D721Med (cell line): Measurements from ENCODE around the gene VAV1.

Source experiments
- DNase-seq: peaks from one replicate; pipeline ENCODE4 v3.0.0; 2011; ENCODE audit warnings: low spot score; ENCODE audit not compliant: insufficient read length
- FAIRE-seq: peaks from 2 replicates; lab custom pipeline; 2011; peaks lifted over from hg19 to GRCh38; lab: Jason Lieb, UNC
- TF ChIP-seq, protein P1 (sequence below): IDR thresholded peaks from 2 replicates; pipeline ENCODE4 v1.5.1; 2012; ENCODE audit warnings: mild to moderate bottlenecking, control low read depth; ENCODE audit not compliant: insufficient read depth; ENCODE audit errors: missing control alignments

Gene VAV1

DNA sequence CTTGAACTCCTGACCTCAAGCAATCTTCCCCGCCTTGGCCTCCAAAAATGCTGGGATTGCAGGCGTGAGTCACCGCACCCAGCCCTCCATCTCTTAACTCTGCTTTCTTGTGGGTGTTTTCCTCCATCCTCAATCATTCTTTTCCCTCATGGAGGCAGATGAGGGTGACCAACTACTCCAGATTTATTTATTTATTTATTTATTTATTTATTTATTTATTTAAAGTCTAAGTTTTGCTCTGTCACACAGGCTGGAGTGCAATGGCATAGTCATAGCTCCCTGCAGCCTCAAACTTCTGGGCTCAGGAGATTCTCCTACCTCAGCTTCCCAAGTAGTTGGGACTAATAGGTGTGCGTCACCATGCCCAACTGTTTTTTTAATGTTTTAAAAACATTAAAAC lies 14.9 kb downstream of the VAV1 start:
- FAIRE-seq (no peak), DNase-seq (no peak)
- TF ChIP-seq, protein P1, sequence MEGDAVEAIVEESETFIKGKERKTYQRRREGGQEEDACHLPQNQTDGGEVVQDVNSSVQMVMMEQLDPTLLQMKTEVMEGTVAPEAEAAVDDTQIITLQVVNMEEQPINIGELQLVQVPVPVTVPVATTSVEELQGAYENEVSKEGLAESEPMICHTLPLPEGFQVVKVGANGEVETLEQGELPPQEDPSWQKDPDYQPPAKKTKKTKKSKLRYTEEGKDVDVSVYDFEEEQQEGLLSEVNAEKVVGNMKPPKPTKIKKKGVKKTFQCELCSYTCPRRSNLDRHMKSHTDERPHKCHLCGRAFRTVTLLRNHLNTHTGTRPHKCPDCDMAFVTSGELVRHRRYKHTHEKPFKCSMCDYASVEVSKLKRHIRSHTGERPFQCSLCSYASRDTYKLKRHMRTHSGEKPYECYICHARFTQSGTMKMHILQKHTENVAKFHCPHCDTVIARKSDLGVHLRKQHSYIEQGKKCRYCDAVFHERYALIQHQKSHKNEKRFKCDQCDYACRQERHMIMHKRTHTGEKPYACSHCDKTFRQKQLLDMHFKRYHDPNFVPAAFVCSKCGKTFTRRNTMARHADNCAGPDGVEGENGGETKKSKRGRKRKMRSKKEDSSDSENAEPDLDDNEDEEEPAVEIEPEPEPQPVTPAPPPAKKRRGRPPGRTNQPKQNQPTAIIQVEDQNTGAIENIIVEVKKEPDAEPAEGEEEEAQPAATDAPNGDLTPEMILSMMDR: no peak

DNA sequence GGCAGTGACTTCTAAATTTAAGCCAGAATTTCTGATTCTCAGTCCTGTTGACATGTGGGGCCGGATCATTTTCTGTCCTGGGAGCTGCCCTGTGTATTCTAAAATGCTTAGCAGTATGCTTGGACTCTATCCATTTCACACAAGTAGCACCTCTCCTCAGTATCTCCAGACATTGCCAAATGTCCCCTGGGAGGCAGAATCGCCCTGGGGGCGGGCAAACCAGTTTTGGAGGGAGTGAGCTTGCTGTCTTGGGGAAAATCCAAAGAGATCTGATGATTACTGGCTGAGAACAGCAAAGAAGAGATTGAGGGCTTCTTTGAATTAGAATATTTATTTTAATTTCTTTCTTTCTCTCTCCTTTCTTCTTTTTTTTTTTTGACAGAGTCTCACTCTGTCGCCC lies 16.4 kb downstream of the VAV1 start:
- FAIRE-seq (no peak), DNase-seq (no peak)
- TF ChIP-seq, protein P1: no peak

DNA sequence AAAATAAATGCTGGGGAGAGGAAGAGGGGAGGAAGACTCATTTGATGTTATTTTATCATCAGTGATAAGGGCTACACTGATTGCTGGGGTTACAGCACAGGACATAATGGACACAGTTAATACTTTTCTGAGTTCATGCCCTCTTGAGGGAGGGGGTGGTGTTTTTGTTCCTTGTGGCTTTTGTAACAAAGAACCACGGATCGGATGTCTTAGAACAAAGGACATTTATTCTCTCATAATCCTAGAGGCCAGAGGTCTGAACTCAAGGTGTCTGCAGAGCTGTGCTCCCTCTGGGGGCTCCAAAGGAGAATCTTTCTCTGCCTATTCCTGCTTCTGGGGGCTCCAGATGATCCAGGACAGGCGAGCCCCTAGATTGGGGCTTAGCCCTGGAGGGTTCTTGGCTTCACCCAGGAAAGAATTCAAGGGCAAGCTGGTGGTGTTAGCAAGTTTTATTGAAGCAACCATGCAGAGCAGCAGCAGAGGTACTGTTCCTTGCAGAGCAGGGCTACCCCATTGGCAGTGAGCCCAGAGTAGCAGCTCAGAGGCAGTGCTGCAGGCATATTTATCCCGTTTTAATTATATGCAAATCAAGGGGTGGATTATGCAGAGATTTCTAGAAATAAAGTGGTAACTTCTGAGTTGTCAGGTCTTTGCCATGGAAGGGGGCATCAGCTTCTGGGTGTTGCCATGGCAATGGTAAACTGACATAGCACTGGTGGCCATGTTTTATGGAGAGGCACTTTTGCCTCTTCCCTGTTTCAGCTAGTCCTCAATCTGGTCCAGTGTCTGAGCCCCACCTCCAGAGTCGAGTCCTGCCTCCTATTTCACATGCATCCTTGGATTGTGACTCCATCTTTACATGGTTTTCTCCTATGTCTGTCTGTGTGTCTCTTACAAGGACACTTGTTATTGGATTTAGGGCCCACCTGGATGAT lies 18.0 kb downstream of the VAV1 start:
- DNase-seq: no peak
- no peak for FAIRE-seq
- TF ChIP-seq, protein P1: no peak

DNA sequence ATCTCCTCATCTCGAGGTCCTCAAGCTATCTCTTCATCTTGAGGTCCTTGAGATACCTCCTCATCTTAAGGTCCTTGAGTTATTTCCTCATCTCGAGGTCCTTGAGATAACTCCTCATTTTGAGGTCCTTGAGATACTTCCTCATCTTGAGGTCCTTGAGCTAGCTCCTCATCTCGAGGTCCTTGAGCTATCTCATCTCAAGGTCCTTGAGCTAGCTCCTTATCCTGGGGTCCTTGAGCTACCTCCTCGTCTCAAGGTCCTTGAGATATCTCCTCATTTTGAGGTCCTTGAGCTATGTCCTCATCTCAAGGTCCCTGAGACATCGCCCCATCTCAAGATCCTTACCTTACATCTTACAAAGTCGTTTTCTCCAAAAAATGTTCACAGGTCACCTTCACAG lies 18.7 kb downstream of the VAV1 start:
- DNase-seq: no peak
- TF ChIP-seq, protein P1: no peak
- FAIRE-seq: no peak

DNA sequence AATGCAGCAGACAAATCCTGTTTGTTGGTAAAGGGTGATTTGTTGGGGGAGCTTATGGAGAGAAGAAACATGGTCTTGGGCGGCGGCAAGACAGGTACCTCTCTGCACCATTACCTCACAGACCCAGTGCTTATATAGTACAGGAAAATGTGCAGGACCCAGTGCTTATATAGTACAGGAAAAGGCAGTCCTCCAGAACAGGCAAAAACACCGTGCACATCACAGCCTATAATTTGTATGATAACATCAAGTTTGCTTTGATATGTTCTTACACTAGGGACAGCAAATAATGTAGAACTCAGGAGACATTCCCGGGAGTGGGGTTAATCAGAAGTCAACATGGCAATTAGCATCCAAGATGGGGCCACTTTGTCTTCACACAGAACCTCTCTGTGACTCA lies 20.9 kb downstream of the VAV1 start:
- FAIRE-seq (no peak), DNase-seq (no peak)
- TF ChIP-seq, protein P1: no peak

DNA sequence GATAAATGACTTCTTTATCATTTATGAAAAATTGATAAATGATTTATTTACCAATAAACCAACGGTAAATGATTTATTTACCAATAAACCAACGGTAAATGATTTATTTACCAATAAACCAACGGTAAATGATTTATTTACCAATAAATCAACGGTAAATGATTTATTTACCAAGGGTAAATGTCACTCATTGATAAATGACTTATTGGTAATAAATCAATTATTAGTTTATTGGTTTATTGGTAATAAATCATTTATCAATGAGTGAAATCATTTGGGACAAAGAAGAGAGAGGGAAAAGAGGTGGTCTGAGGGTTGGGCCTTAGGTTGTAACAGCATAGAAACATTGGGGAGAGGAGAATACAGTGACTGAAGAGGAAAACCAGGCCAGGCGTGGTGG lies 21.5 kb downstream of the VAV1 start:
- TF ChIP-seq, protein P1: no peak
- no peak for FAIRE-seq
- DNase-seq: no peak
